Osteocyte (in vitro differentiated cells): ENCODE measurements around the gene CHCHD4. TPM values are rescaled to one million over a fixed set of nuclear protein-coding genes. Genes with fewer than 3 reads are reported as not detected.
A peak's percentile ranks its signal among the peaks of the same experiment; 100 is the strongest.

Experiments
- DNase-seq: peaks from one replicate; pipeline ENCODE4 v3.0.0; 2021; ENCODE audit warnings: mixed read lengths; ENCODE audit not compliant: unreplicated experiment; ENCODE audit errors: extremely low spot score
- H3K27ac Mint-ChIP-seq: one replicate; pipeline ENCODE4 v1.8.0; 2021; ENCODE audit warnings: mild to moderate bottlenecking, mixed read lengths; ENCODE audit not compliant: unreplicated experiment
- H3K27me3 Mint-ChIP-seq: one replicate; pipeline ENCODE4 v1.8.0; 2021; ENCODE audit warnings: mixed read lengths; ENCODE audit not compliant: unreplicated experiment
- H3K36me3 Mint-ChIP-seq: one replicate; pipeline ENCODE4 v1.8.0; 2021; ENCODE audit warnings: mixed read lengths; ENCODE audit not compliant: unreplicated experiment
- H3K4me1 Mint-ChIP-seq: one replicate; pipeline ENCODE4 v1.8.0; 2021; ENCODE audit warnings: mixed read lengths; ENCODE audit not compliant: unreplicated experiment
- H3K4me3 Mint-ChIP-seq: one replicate; pipeline ENCODE4 v1.8.0; 2021; ENCODE audit warnings: mild to moderate bottlenecking, moderate library complexity, mixed read lengths; ENCODE audit not compliant: unreplicated experiment
- H3K9me3 Mint-ChIP-seq: one replicate; pipeline ENCODE4 v1.8.0; 2021; ENCODE audit warnings: mixed read lengths; ENCODE audit not compliant: unreplicated experiment
- CTCF ChIP-seq: fragments of 200-600 bp; sonication (generic); IDR thresholded peaks from 2 replicates; pipeline ENCODE4 v1.5.0; 2021; ENCODE audit warnings: antibody characterized with exemption, mild to moderate bottlenecking, moderate library complexity
- total RNA-seq: library from RNA; stranded (reverse); gene quantifications from 2 replicates; pipeline ENCODE4 v1.2.1, GENCODE V29; 2021

Gene CHCHD4
- total RNA-seq, 1 donor from 2014 or later, result 7.2 TPM

GRCh38 chr3:14140668-14141067 lies 16.0 kb upstream of the CHCHD4 start:
- H3K27ac Mint-ChIP-seq, result peak overlapping the region; percentile 14
- H3K4me1 Mint-ChIP-seq, result peaks cover 38% of the 10 kb centered on the region
- no peak overlapping the region for H3K4me3 Mint-ChIP-seq
- H3K36me3 Mint-ChIP-seq, result peaks cover 16% of the 10 kb centered on the region
- H3K9me3 Mint-ChIP-seq, result no peaks in the 10 kb centered on the region
- no peak for TF ChIP-seq CTCF
- DNase-seq, result no peak
- no peaks in the 10 kb centered on the region for H3K27me3 Mint-ChIP-seq

DNA sequence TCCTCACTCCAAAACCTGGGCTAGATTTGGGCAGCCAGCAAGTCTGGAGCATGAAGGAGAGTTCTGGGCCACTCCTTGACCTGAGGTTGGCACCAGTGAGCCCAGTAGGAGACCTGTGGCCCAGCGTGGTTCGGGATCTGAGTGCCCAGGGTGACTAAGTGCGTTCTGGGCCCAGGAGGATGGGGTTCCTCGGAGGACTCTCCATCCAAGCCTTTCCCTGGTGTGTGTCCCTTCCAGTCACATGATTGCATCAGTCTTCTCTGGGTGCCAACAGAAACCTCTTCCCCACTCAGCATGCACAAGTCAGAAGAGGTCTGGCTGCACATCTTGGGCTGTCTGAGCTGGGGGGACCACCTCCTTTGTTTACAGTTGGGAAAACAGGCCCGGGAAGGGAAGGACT lies 15.1 kb upstream of the CHCHD4 start:
- DNase-seq, result no peak
- no peak for TF ChIP-seq CTCF
- Mint-ChIP-seq H3K4me3 (no peak overlapping the region), H3K36me3 (peaks cover 20% of the 10 kb centered on the region), H3K27ac (peak overlapping the region; percentile 19), H3K4me1 (peaks cover 30% of the 10 kb centered on the region), H3K9me3 (no peaks in the 10 kb centered on the region), H3K27me3 (no peaks in the 10 kb centered on the region)

- Mint-ChIP-seq H3K27ac (peak overlapping the region; percentile 19), H3K36me3 (peaks cover 22% of the 10 kb centered on the region), H3K4me1 (peaks cover 24% of the 10 kb centered on the region), H3K4me3 (no peak overlapping the region), H3K27me3 (no peaks in the 10 kb centered on the region), H3K9me3 (no peaks in the 10 kb centered on the region)
- TF ChIP-seq CTCF, result no peak
- peak; percentile 82 for DNase-seq
Measured at GRCh38 chr3:14138878-14139655, 14.4 kb upstream of the CHCHD4 start.

GRCh38 chr3:14138109-14138877 lies 13.6 kb upstream of the CHCHD4 start:
- no peak for TF ChIP-seq CTCF
- DNase-seq, result no peak
- H3K27me3 Mint-ChIP-seq, result no peaks in the 10 kb centered on the region
- H3K4me1 Mint-ChIP-seq, result peaks cover 17% of the 10 kb centered on the region
- no peaks in the 10 kb centered on the region for H3K9me3 Mint-ChIP-seq
- H3K27ac Mint-ChIP-seq, result no peak overlapping the region
- peaks cover 27% of the 10 kb centered on the region for H3K36me3 Mint-ChIP-seq
- H3K4me3 Mint-ChIP-seq, result no peak overlapping the region

DNA sequence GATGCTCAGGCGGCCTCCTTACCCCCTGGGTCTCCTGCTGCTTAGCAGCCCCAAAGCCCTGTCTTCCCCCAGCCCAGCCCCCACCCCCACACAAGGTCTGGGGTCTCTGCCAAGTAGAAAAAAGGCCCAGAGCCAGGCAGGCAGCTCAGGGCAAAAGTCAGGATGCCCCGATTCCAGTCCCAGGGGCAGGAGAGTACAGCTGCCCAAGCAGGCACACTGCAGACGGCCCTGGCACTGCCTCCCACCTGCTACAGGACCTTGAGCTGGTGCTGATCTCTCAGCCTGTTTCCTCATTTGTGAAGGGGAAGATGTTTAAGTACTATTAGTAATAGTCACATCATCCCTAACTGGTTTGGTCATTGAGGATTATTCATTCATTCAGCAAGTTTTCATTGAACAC lies 12.8 kb upstream of the CHCHD4 start:
- DNase-seq, result no peak
- H3K27ac Mint-ChIP-seq, result no peak overlapping the region
- H3K4me3 Mint-ChIP-seq, result no peak overlapping the region
- peaks cover 36% of the 10 kb centered on the region for H3K36me3 Mint-ChIP-seq
- H3K27me3 Mint-ChIP-seq, result no peaks in the 10 kb centered on the region
- no peak for TF ChIP-seq CTCF
- peaks cover 9% of the 10 kb centered on the region for H3K4me1 Mint-ChIP-seq
- no peaks in the 10 kb centered on the region for H3K9me3 Mint-ChIP-seq
